CD4-positive, alpha-beta T cell treated with Interleukin-15 for 1 hour (primary cell): ENCODE results near the gene RSPH9.

Experiments used
- DNase-seq: peaks from one replicate; pipeline ENCODE4 v3.0.0-alpha.2; 2020

The RSPH9 gene

DNA sequence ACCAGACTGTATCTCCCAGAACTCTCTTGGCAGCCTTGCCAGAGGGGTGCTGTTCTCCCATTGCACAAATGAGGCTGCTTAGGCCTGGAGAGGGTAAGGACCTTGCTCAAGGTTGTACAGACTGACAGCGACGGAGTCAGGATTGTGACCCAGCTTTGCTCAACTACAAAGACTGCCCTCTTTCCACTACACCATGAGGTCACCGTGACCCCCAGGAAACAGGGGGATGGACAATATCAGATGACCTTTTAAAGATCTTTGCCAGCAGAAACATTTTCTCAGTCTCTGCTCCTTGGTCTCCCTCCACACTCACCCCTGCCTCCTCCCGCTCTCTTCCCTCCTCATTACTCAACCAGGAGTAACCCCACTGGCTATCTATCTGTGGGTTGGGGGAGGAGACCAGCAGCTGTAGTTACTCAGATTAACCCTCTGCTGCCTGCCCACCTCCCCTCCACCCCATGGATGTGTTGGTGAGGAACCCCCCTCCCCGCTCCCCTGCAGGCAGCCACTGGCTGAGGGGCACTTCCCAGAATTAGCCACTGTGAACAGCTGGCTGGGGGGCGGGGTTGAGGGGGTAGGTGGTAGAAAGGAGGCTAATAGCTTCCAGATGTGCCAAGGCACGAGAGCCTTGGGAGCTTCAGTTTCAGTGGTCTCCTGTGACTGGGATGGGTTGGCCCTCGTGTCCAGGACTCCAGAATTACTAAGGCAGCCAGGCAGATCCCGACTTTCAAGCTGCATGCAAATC lies 69.6 kb downstream of the RSPH9 start:
- DNase-seq = peak; percentile 22

DNA sequence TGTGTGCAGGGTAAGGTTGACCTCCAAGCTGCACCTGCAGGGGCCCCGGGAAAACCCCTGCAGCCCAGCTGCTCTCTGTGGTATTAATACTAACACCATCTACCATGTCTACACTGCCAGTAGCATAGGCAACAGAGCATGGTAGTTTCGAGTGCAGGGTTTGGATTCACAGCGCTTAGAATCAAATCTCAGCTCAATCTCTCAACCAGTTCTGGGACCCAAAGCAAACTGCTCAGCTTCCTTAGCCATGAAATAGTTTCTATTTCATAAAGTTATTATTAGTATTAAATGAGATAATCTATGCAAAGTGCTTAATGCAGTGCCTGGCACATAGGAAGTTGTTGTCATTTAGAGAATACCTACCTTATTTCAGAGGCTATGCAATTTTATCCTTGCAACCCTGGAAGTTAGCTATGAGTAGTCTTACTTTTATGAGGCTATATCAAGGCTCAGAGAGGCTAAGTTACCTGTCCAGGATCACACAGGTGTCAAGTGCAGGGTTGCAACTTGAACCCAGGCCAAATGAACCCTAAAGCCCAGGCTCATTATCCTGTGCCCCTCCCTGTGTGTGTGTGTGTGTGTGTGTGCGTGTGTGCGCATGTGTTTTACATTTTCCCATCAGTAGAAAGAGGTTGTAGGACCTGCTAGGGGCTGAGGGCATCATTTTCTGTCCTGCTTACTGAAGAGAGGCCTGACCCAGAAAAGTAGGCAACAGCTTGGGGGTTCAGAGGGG lies 70.4 kb downstream of the RSPH9 start:
- peak; percentile 68 for DNase-seq

DNA sequence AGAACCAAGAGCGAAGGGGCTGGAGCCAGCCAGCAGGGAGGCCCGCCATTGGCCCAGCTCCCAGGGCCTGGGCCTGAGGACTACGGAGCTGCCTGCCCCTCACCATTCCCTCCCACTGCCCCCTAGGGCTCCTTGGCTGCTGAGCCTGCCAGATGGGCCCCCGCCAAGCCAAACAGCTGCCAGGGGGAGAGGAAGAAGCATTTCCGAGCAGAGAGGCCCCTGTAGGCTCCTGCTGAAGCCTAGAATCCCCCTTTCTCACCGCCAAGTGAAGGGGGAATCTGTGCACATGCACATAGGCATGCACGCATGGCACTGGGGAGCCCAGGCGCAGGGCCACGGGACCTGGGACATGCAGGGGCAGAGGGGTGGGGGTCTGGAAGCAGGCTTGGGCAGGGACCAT lies 71.3 kb downstream of the RSPH9 start:
- no peak for DNase-seq

- no peak for DNase-seq
Observed at GRCh38 chr6:43717389-43717788, 72.6 kb downstream of the RSPH9 start.

DNA sequence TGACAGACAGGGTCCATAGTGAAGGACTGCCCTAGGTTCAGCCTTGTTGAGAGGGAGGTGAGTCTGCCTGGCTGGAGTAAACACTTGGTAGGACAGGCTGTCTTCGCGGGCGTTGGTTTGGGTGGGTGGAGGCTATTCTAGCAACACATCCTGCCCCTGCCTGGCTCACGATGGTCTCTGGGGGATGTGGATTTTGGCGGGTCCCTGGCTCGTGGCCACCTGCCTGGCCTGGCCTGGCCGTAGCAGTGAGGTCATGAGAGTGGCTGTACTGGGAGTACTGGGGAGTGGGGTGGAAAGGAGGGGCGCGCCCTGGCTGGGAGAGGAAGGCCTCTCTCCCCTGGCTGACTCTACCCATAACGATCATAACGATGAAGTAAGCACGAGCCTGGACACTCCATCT lies 73.0 kb downstream of the RSPH9 start:
- no peak for DNase-seq

DNA sequence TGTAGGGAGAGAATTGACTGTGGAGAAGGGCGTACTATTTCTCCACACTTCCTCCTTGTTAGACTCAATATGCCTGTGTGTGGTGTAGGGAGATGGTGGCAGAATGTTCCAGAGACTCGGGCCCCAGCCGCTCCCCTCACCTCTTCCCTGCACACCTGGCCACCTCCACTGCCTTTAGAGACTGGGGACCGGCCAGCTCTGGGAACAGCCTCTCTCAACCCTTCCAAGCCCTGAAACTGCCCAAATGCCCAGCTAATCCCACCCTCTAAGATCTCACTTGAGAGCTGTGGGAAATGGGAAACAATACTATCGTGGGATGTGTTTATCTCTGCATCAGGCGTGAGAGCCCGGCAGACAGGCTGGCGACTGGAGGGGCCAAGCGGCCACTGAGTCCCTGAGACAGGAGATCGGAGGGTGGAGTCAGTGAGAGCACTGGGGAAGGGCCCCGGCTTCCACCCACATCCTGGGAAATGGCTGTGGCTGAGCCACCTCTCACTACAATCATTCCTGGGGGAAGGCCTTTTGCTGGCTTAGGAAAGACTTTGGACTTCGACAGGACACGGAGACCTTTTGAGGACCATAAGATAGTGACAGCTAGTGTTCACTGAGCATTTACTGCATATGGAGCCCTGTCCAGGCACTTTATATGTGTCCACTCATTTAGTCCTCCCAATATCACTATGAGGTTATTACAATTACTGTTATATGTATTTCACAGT lies 73.7 kb downstream of the RSPH9 start:
- no peak for DNase-seq

GRCh38 chr6:43719511-43719910 lies 74.7 kb downstream of the RSPH9 start:
- DNase-seq = no peak

DNA sequence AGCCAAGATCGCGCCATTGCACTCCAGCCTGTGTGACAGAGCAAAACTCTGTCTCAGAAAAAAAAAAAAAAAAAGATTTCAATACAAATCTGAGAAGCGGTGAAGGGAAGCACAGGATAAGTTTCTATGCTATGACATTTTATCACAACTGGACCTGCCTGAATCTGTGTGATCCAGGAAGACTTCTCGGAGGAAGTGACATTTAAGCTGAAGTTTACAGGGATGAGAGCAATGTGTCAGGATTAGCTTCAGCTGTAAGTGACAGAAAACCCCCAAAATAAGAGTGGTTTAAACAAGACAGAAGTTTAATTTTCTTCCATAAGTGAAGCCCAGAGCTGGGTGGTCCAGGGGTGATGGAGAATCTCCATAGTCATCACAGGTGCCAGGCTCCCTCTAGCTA lies 76.2 kb downstream of the RSPH9 start:
- no peak for DNase-seq
